Activated B cell treated with CpG ODN at 0.5 μM for 24 hours (primary cell): ENCODE measurements around the gene NXF1. TPM values are rescaled to one million over a fixed set of nuclear protein-coding genes. Genes with fewer than 3 reads are reported as not detected.
A peak's percentile ranks its signal among the peaks of the same experiment; 100 is the strongest.

Source experiments
- ATAC-seq: fragments of 200-7000 bp; cut with Tn5 transposase; one replicate; pipeline ENCODE4 v1.10.0; 2021; ENCODE audit warnings: low read depth, mild to moderate bottlenecking, moderate library complexity
- CTCF ChIA-PET: fragments of 350-600 bp; sonication (Branson Sonifier 250); formaldehyde crosslinking; loops from one replicate; lab custom pipeline; 2021; ENCODE audit warnings: antibody characterized with exemption; lab: Charles Lee
- POLR2A ChIA-PET: fragments of 350-600 bp; sonication (Branson Sonifier 250); formaldehyde crosslinking; loops from one replicate; lab custom pipeline; 2021; ENCODE audit warnings: antibody characterized with exemption; lab: Charles Lee
- DNase-seq: peaks from one replicate; pipeline ENCODE4 v3.0.0; 2022
- H3K27ac Mint-ChIP-seq: one replicate; pipeline ENCODE4 v1.8.0; 2020; ENCODE audit warnings: mixed read lengths
- H3K27me3 Mint-ChIP-seq: one replicate; pipeline ENCODE4 v1.8.0; 2021; ENCODE audit warnings: mixed read lengths
- H3K36me3 Mint-ChIP-seq: one replicate; pipeline ENCODE4 v1.8.0; 2021; ENCODE audit warnings: low read depth, mixed read lengths
- H3K4me1 Mint-ChIP-seq: one replicate; pipeline ENCODE4 v1.8.0; 2021; ENCODE audit warnings: mixed read lengths
- H3K4me3 Mint-ChIP-seq: one replicate; pipeline ENCODE4 v1.8.0; 2020; ENCODE audit warnings: mild to moderate bottlenecking, mixed read lengths
- H3K9me3 Mint-ChIP-seq: one replicate; pipeline ENCODE4 v1.8.0; 2020; ENCODE audit warnings: mixed read lengths
- intact Hi-C: fragments of 100-400 bp; cut with micrococcal nuclease; formaldehyde crosslinking; loops from one replicate; pipeline ENCODE4 v1.15.1; 2024
- total RNA-seq: library from RNA; stranded (reverse); gene quantifications from 2 replicates; pipeline ENCODE4 v1.2.3, GENCODE V29; 2022
- TF ChIP-seq, protein P1 (sequence below): fragments of 200-600 bp; IDR thresholded peaks from one replicate; pipeline ENCODE4 v1.8.0; 2022; ENCODE audit warnings: antibody characterized with exemption, mild to moderate bottlenecking

The NXF1 gene
- total RNA-seq, 1 donor from 2014 or later: 89.1 TPM

DNA sequence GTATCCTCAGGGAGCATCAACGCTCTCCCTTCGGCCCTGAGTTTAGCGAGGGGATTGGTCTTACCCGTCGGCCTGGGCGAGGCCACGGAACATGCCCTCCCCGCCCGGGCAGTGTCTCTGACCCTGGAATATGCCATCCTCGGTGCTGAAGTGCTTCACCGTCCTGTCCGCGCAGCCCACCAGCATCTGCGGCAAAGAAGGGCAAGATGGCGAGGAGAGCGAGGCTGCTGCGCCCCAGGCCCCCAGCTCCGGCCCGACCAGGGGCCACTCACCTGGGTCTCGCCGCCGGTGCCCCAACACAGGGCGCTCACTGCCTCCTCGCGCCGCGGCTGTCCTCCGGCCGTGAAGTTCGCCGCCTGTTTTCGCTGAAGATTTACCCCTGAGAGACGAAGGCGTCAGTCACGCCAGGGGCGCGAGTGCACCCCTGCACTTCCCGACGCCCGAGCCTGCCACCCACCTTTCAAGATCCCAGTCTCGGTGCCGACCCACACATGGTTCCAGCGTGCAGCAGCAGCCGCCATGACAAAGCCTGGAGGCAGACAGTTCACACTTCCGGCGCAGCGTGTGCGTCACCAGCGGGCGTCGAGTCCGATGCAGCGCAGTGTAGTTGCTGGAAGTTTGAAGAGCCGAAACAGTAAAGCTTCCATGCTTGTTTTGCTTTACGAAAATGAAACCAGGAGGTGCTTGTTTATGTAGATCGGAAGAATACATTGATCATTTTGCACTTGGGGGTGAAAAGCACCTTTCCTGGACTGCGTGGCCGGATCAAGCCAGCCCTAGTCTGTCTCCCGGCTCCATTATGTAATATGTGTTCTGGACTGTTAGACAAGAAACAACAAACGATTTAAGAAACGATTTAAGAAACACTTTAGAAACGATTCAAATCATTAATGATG, 34.1 kb upstream of the NXF1 start, which contains the start of gene WDR74:
WDR74 (minus strand) TSS at position 541 of the 896 bp plus-strand sequence; CDS start at position 521, 20 bp downstream.
- no peak within 1 kb of the TSS for H3K4me3 Mint-ChIP-seq
- H3K36me3 Mint-ChIP-seq: peaks cover 40% of the 10 kb centered on the region
- POLR2A ChIA-PET: interaction anchor here (0.6 to 9.5 kb wide), 38 partner anchors 7 to 1886 kb away, joined by 3 to 597 read pairs (median 23); partner anchors contain the start of genes B3GAT3, BSCL2, C11orf98 and CSKMT
- H3K27ac Mint-ChIP-seq: no peak within 1 kb of the TSS
- TF ChIP-seq, protein P1, sequence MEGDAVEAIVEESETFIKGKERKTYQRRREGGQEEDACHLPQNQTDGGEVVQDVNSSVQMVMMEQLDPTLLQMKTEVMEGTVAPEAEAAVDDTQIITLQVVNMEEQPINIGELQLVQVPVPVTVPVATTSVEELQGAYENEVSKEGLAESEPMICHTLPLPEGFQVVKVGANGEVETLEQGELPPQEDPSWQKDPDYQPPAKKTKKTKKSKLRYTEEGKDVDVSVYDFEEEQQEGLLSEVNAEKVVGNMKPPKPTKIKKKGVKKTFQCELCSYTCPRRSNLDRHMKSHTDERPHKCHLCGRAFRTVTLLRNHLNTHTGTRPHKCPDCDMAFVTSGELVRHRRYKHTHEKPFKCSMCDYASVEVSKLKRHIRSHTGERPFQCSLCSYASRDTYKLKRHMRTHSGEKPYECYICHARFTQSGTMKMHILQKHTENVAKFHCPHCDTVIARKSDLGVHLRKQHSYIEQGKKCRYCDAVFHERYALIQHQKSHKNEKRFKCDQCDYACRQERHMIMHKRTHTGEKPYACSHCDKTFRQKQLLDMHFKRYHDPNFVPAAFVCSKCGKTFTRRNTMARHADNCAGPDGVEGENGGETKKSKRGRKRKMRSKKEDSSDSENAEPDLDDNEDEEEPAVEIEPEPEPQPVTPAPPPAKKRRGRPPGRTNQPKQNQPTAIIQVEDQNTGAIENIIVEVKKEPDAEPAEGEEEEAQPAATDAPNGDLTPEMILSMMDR: no peak
- no peaks in the 10 kb centered on the region for H3K9me3 Mint-ChIP-seq
- H3K4me1 Mint-ChIP-seq: peaks cover 39% of the 10 kb centered on the region
- no peaks in the 10 kb centered on the region for H3K27me3 Mint-ChIP-seq
- DNase-seq: peak; percentile 84
- CTCF ChIA-PET: interaction anchor here (0.6 to 2.9 kb wide), 5 partner anchors 17 to 248 kb away, joined by 3 to 28 read pairs (median 3); partner anchors contain the start of genes HNRNPUL2, TMEM179B and TUT1
- peak; percentile 30 for ATAC-seq
- intact Hi-C loops: loop anchor here (1.0 kb wide), 3 partner anchors 8 to 52 kb away; partner anchors contain the start of genes NXF1 and TMEM179B

- TF ChIP-seq, protein P1: no peak
- ChIA-PET POLR2A (interaction anchor here (0.5 to 1.0 kb wide), 3 partner anchors 12 to 1476 kb away, joined by 3 to 4 read pairs (median 3); no protein-coding TSS in a partner anchor), CTCF (no interaction called here)
- intact Hi-C loops: no loop called here
- H3K4me1 Mint-ChIP-seq: peaks cover 57% of the 10 kb centered on the region
- DNase-seq (no peak), ATAC-seq (no peak)
- peaks cover 66% of the 10 kb centered on the region for H3K36me3 Mint-ChIP-seq
- no peak overlapping the region for H3K4me3 Mint-ChIP-seq
- no peaks in the 10 kb centered on the region for H3K27me3 Mint-ChIP-seq
- H3K27ac Mint-ChIP-seq: no peak overlapping the region
- no peaks in the 10 kb centered on the region for H3K9me3 Mint-ChIP-seq
These were observed 30.1 kb upstream of the NXF1 start for GRCh38 chr11:62835336-62835735.

- POLR2A ChIA-PET: interaction anchor here (0.5 to 3.4 kb wide), 42 partner anchors 9 to 1485 kb away, joined by 3 to 262 read pairs (median 8); partner anchors contain the start of genes BSCL2, C11orf98, CSKMT and FTH1
- DNase-seq (no peak), ATAC-seq (peak; percentile 1)
- Mint-ChIP-seq H3K36me3 (peaks cover 63% of the 10 kb centered on the region), H3K27me3 (no peaks in the 10 kb centered on the region), H3K27ac (peak within 1 kb of the TSS; percentile 100), H3K4me1 (peaks cover 50% of the 10 kb centered on the region), H3K9me3 (no peaks in the 10 kb centered on the region), H3K4me3 (peak within 1 kb of the TSS; percentile 100)
- CTCF ChIA-PET: interaction anchor here (0.8 to 2.0 kb wide), 2 partner anchors 25 to 46 kb away, joined by 3 to 11 read pairs; partner anchors contain the start of gene TMEM179B
- TF ChIP-seq, protein P1: no peak
- intact Hi-C loops: loop anchor here (1.0 to 5.0 kb wide), 3 partner anchors 24 to 260 kb away; partner anchors contain the start of gene EEF1G
These were observed 27.3 kb upstream of the NXF1 start, which contains the start of gene TEX54 for GRCh38 chr11:62832336-62833234. Gene TEX54, minus strand, starts transcription at chr11:62832841.

- POLR2A ChIA-PET: interaction anchor here (0.5 to 3.4 kb wide), 52 partner anchors 9 to 1486 kb away, joined by 3 to 262 read pairs (median 5); partner anchors contain the start of genes B3GAT3, BSCL2, C11orf98 and CSKMT
These were observed 26.5 kb upstream of the NXF1 start, which contains the start of gene STX5 for GRCh38 chr11:62831520-62832335. Gene STX5, minus strand, starts transcription at chr11:62832051. Its CDS starts 808 bp downstream, at chr11:62831243.

More at GRCh38 chr11:62831520-62832335, 26.5 kb upstream of the NXF1 start, which contains the start of gene STX5:
- Mint-ChIP-seq H3K9me3 (no peaks in the 10 kb centered on the region), H3K27ac (peak within 1 kb of the TSS; percentile 100), H3K4me1 (peaks cover 47% of the 10 kb centered on the region), H3K36me3 (peaks cover 68% of the 10 kb centered on the region), H3K27me3 (no peaks in the 10 kb centered on the region), H3K4me3 (peak within 1 kb of the TSS; percentile 100)
- CTCF ChIA-PET: interaction anchor here (0.7 to 2.0 kb wide), 3 partner anchors 10 to 45 kb away, joined by 3 to 11 read pairs (median 6); partner anchors contain the start of gene TMEM179B
- intact Hi-C loops: loop anchor here (1.0 to 5.0 kb wide), 8 partner anchors 8 to 259 kb away; partner anchors contain the start of genes EEF1G, NXF1, POLR2G and TMEM179B
- DNase-seq (peak; percentile 98), ATAC-seq (peak; percentile 91)
- TF ChIP-seq, protein P1: no peak
